Suprapubic skin (tissue), 4 donors: ENCODE measurements around the gene PRKAR2B. TPM values are rescaled to one million over a fixed set of nuclear protein-coding genes. Genes with fewer than 3 reads are reported as not detected.

ENCODE experiments used
- DNase-seq, 2 donors: peaks; one replicate each; pipeline ENCODE4 v3.0.0-alpha.2; 2019; ENCODE audit warnings: low spot score in 2 of 2
- H3K27ac ChIP-seq: fragments of 200-600 bp; sonication (generic); one replicate; pipeline ENCODE4 v1.5.1; 2019
- H3K27me3 ChIP-seq: fragments of 200-600 bp; sonication (generic); one replicate; pipeline ENCODE4 v1.5.1; 2019
- H3K36me3 ChIP-seq: fragments of 200-600 bp; sonication (generic); one replicate; pipeline ENCODE4 v1.5.1; 2019
- H3K4me1 ChIP-seq: fragments of 200-600 bp; sonication (generic); one replicate; pipeline ENCODE4 v1.5.1; 2019
- H3K4me3 ChIP-seq: fragments of 200-600 bp; sonication (generic); one replicate; pipeline ENCODE4 v1.5.1; 2019; ENCODE audit warnings: mild to moderate bottlenecking
- H3K9me3 ChIP-seq: fragments of 200-600 bp; sonication (generic); one replicate; pipeline ENCODE4 v1.5.1; 2019
- CTCF ChIP-seq, 2 donors: fragments of 200-600 bp in 1 of 2; fragments of 450-650 bp in 1 of 2; sonication (generic) in 1 of 2; IDR thresholded peaks; one replicate each; pipeline ENCODE4 v1.5.1; 2016 to 2019; ENCODE audit warnings: antibody characterized with exemption in 2 of 2, mild to moderate bottlenecking in 1 of 2, moderate library complexity in 1 of 2
- EP300 ChIP-seq: sonication (generic); formaldehyde crosslinking; IDR thresholded peaks from one replicate; pipeline ENCODE4 v1.6.1; 2017; ENCODE audit warnings: antibody characterized with exemption
- POLR2A ChIP-seq, 2 donors: fragments of 450-650 bp; IDR thresholded peaks; one replicate each; pipeline ENCODE4 v1.6.1; 2017; ENCODE audit warnings: antibody characterized with exemption in 2 of 2, mild to moderate bottlenecking in 2 of 2, moderate library complexity in 2 of 2
- POLR2AphosphoS5 ChIP-seq, 3 donors: sonication (generic); formaldehyde crosslinking; IDR thresholded peaks; one replicate each; pipeline ENCODE4 v1.6.1; 2017; ENCODE audit warnings: antibody characterized with exemption in 3 of 3
- WGBS: methylation state at CpG from one replicate; pipeline ENCODE4 v1.1.5; 2018; 5-methylcytosine and 5-hydroxymethylcytosine counted together
- total RNA-seq, 4 donors: library from RNA; depleted of rRNA; stranded (reverse); fragments of >200 nt; gene quantifications; one replicate each; pipeline ENCODE4 v1.1.0, GENCODE V29; 2016

Gene PRKAR2B
- total RNA-seq, 4 donors from 2014 or later: 4.2 to 10.8 (median 6.2) TPM

GRCh38 chr7:107167483-107168232, 123.2 kb downstream of the PRKAR2B start:
- peak in 1 of 2 donors; percentile 83 for DNase-seq
- H3K36me3 ChIP-seq: peaks cover 4% of the 10 kb centered on the region
- peaks cover 27% of the 10 kb centered on the region for H3K4me1 ChIP-seq
- peak overlapping the region; percentile 99 for H3K27ac ChIP-seq
- TF ChIP-seq CTCF (IDR thresholded peaks at IDR 0.05) (peak; percentile 50 to 51), EP300 (no peak)
- no peaks in the 10 kb centered on the region for H3K9me3 ChIP-seq
- no peaks in the 10 kb centered on the region for H3K27me3 ChIP-seq
- H3K4me3 ChIP-seq: peak overlapping the region; percentile 90
- WGBS: 0% methylated on average over 15 of the region's 15 CpGs

- no peaks in the 10 kb centered on the region for H3K9me3 ChIP-seq
- WGBS: under 1% methylated on average over 44 of the region's 44 CpGs
- peak; percentile 100 for DNase-seq
Observed at GRCh38 chr7:107168233-107169119, 124.0 kb downstream of the PRKAR2B start, which contains the start of gene HBP1. Gene HBP1 (plus strand): TSS chr7:107169003. CDS start chr7:107179894, 10,891 bp downstream.

GRCh38 chr7:107169120-107170050, 124.9 kb downstream of the PRKAR2B start:
- peak overlapping the region; percentile 90 for H3K4me3 ChIP-seq
- no peaks in the 10 kb centered on the region for H3K27me3 ChIP-seq
- H3K4me1 ChIP-seq: peaks cover 44% of the 10 kb centered on the region
- no peaks in the 10 kb centered on the region for H3K9me3 ChIP-seq
- TF ChIP-seq CTCF (IDR thresholded peaks at IDR 0.05) (no peak), POLR2A (IDR thresholded peaks at IDR 0.05) (peak in 1 of 2 donors; percentile 45), POLR2AphosphoS5 (IDR thresholded peaks at IDR 0.05) (peak; percentile 19 to 90 (median 69)), EP300 (no peak)
- peaks cover 4% of the 10 kb centered on the region for H3K36me3 ChIP-seq
- WGBS: 0% methylated on average over 30 of the region's 73 CpGs
- peak; percentile 98 to 99 for DNase-seq
- H3K27ac ChIP-seq: peak overlapping the region; percentile 99

More at GRCh38 chr7:107168233-107169119, 124.0 kb downstream of the PRKAR2B start, which contains the start of gene HBP1:
- peak within 1 kb of the TSS; percentile 90 for H3K4me3 ChIP-seq
- TF ChIP-seq POLR2AphosphoS5 (IDR thresholded peaks at IDR 0.05): peak; percentile 9 to 83 (median 54)
- peak; percentile 87 to 93 for TF ChIP-seq POLR2A (IDR thresholded peaks at IDR 0.05)
- TF ChIP-seq CTCF (IDR thresholded peaks at IDR 0.05): no peak
- no peak for TF ChIP-seq EP300
- H3K4me1 ChIP-seq: peaks cover 35% of the 10 kb centered on the region
- peak within 1 kb of the TSS; percentile 99 for H3K27ac ChIP-seq
- H3K36me3 ChIP-seq: peaks cover 4% of the 10 kb centered on the region
- no peaks in the 10 kb centered on the region for H3K27me3 ChIP-seq

GRCh38 chr7:107170051-107170915, 125.8 kb downstream of the PRKAR2B start:
- H3K27ac ChIP-seq: peak overlapping the region; percentile 99
- no peaks in the 10 kb centered on the region for H3K9me3 ChIP-seq
- H3K4me1 ChIP-seq: peaks cover 53% of the 10 kb centered on the region
- no peaks in the 10 kb centered on the region for H3K27me3 ChIP-seq
- peak overlapping the region; percentile 90 for H3K4me3 ChIP-seq
- WGBS: 11% methylated on average over 13 of the region's 13 CpGs
- peaks cover 6% of the 10 kb centered on the region for H3K36me3 ChIP-seq
- TF ChIP-seq POLR2A (IDR thresholded peaks at IDR 0.05): no peak
- no peak for TF ChIP-seq POLR2AphosphoS5 (IDR thresholded peaks at IDR 0.05)
- no peak for TF ChIP-seq CTCF (IDR thresholded peaks at IDR 0.05)
- TF ChIP-seq EP300: no peak
- no peak for DNase-seq
